GM21367 (cell line): ENCODE results near the gene SLC16A13.
A peak's percentile ranks its signal among the peaks of the same experiment; 100 is the strongest.
"Not testable (repeated sequence)": the region's sequence is repeated elsewhere in the genome, so short reads cannot be mapped to it uniquely, and the experiment has no call there.

Experiments used
- ATAC-seq: cut with Tn5 transposase; IDR thresholded peaks from one replicate; pipeline ENCODE4 v1.9.1; 2021; ENCODE audit not compliant: unreplicated experiment

Gene SLC16A13

GRCh38 chr17:7035591-7036368 is at the start of gene SLC16A13:
SLC16A13 (plus strand) TSS chr17:7036015; CDS start chr17:7036383, 368 bp downstream.
- ATAC-seq, result peak; percentile 72

GRCh38 chr17:6986676-6987075 is 49.1 kb upstream of the SLC16A13 start:
- no peak for ATAC-seq

GRCh38 chr17:6989779-6990178 is 46.0 kb upstream of the SLC16A13 start:
- ATAC-seq, result no peak

- not testable (repeated sequence) for ATAC-seq
Measured at GRCh38 chr17:6993613-6994056, 42.2 kb upstream of the SLC16A13 start.

GRCh38 chr17:6994118-6994598 is 41.7 kb upstream of the SLC16A13 start:
- ATAC-seq, result no peak

GRCh38 chr17:6994666-6995256 is 41.1 kb upstream of the SLC16A13 start:
- ATAC-seq, result no peak

- ATAC-seq, result no peak
Measured at GRCh38 chr17:6995500-6996255, 40.1 kb upstream of the SLC16A13 start, which contains the start of gene ALOX12. ALOX12 (plus strand) TSS chr17:6996049; CDS start chr17:6996118, 69 bp downstream.

- ATAC-seq, result no peak
Measured at GRCh38 chr17:6996256-6997011, 39.4 kb upstream of the SLC16A13 start.

GRCh38 chr17:6997171-6997570 is 38.6 kb upstream of the SLC16A13 start:
- ATAC-seq, result no peak

GRCh38 chr17:6998855-6999508 is 36.8 kb upstream of the SLC16A13 start:
- ATAC-seq, result no peak

GRCh38 chr17:7001318-7001961 is 34.4 kb upstream of the SLC16A13 start:
- ATAC-seq, result no peak

- no peak for ATAC-seq
Measured at GRCh38 chr17:7002288-7003047, 33.3 kb upstream of the SLC16A13 start.

GRCh38 chr17:7003745-7004144 is 32.1 kb upstream of the SLC16A13 start:
- no peak for ATAC-seq

- ATAC-seq, result no peak
Measured at GRCh38 chr17:7004398-7005253, 31.2 kb upstream of the SLC16A13 start.

- ATAC-seq, result no peak
Measured at GRCh38 chr17:7005716-7006115, 30.1 kb upstream of the SLC16A13 start.

GRCh38 chr17:7007143-7007542 is 28.7 kb upstream of the SLC16A13 start:
- no peak for ATAC-seq

- no peak for ATAC-seq
Measured at GRCh38 chr17:7010523-7010922, 25.3 kb upstream of the SLC16A13 start.

GRCh38 chr17:7011415-7011814 is 24.4 kb upstream of the SLC16A13 start:
- ATAC-seq, result no peak
